22Rv1 (cell line): ENCODE results near the gene COPE.

Experiments
- ZFX ChIP-seq: fragments of 450-650 bp; IDR thresholded peaks from 2 replicates; pipeline ENCODE4 v1.6.1; 2017; ENCODE audit warnings: antibody characterized with exemption, borderline replicate concordance
- TF ChIP-seq, protein P1 (sequence below): fragments of 450-650 bp; IDR thresholded peaks from 2 replicates; pipeline ENCODE4 v1.5.1; 2017; ENCODE audit warnings: mild to moderate bottlenecking

GRCh38 chr19:18871543-18871942 is 47.6 kb downstream of the COPE start:
- TF ChIP-seq, protein P1, sequence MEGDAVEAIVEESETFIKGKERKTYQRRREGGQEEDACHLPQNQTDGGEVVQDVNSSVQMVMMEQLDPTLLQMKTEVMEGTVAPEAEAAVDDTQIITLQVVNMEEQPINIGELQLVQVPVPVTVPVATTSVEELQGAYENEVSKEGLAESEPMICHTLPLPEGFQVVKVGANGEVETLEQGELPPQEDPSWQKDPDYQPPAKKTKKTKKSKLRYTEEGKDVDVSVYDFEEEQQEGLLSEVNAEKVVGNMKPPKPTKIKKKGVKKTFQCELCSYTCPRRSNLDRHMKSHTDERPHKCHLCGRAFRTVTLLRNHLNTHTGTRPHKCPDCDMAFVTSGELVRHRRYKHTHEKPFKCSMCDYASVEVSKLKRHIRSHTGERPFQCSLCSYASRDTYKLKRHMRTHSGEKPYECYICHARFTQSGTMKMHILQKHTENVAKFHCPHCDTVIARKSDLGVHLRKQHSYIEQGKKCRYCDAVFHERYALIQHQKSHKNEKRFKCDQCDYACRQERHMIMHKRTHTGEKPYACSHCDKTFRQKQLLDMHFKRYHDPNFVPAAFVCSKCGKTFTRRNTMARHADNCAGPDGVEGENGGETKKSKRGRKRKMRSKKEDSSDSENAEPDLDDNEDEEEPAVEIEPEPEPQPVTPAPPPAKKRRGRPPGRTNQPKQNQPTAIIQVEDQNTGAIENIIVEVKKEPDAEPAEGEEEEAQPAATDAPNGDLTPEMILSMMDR: no peak
- TF ChIP-seq ZFX: no peak
